ENCODE results near the gene OR6K6.

Gene OR6K6

GRCh38 chr1:158803678-158804077, 49.2 kb downstream of the OR6K6 start:
- TF ChIP-seq POLR2AphosphoS5 (IDR thresholded peaks at IDR 0.05; ENCODE audit: low read depth, low read length) (no peak), FOXP2 (optimal IDR thresholded peaks at IDR 0.05; ENCODE audit: borderline replicate concordance, extremely low read depth, extremely low read length, insufficient read depth) (no peak), SIN3A (IDR thresholded peaks at IDR 0.05; ENCODE audit: borderline replicate concordance, insufficient read depth, low read length) (no peak)

Measured in PFSK-1 (cell line).